K562 (cell line): Measurements from ENCODE around the gene ASCL3. TPM values are rescaled to one million over a fixed set of nuclear protein-coding genes. Genes with fewer than 3 reads are reported as not detected.
A peak's percentile ranks its signal among the peaks of the same experiment; 100 is the strongest.

Experiments
- ATAC-seq: fragments of 200-7000 bp; cut with Tn5 transposase; 3 replicates; pipeline ENCODE4 v1.9.1; 2020; ENCODE audit warnings: moderate library complexity
- BruUV-seq: library from RNA; stranded (reverse); fragments of 400-500 nt; replicated peaks from 2 replicates; lab custom pipeline; 2021; lab: Mats Ljungman, UMichigan
- CTCF ChIA-PET: fragments of 300-600 bp; formaldehyde crosslinking; extraction: SDS; loops from one replicate; lab custom pipeline; 2021; ENCODE audit warnings: low intra/inter-chr PET ratio; lab: Yijun Ruan, JAX
- POLR2A ChIA-PET: fragments of 300-600, 350-650 bp; sonication (Branson Sonifier 250); formaldehyde crosslinking; extraction: SDS; loops from one replicate; lab custom pipeline; 2021; ENCODE audit warnings: antibody characterized with exemption, inconsistent platforms; lab: Yijun Ruan, JAX
- DNase-seq, 4 experiments: peaks; one replicate each; pipeline versions ENCODE4 v3.0.0 to v3.0.0-alpha.2; 2011 to 2018; ENCODE audit warnings: low spot score in 3 of 4, mixed read lengths in 3 of 4; ENCODE audit errors: extremely low read depth in 1 of 4
- FAIRE-seq: peaks from 2 replicates; lab custom pipeline; 2011; peaks lifted over from hg19 to GRCh38; lab: Jason Lieb, UNC
- H2AFZ ChIP-seq: 2 replicates; pipeline ENCODE4 v1.6.0; 2011; ENCODE audit warnings: low read depth, low read length, control low read depth, inconsistent platforms
- H3K27ac ChIP-seq: fragments of 200-600 bp; 3 replicates; pipeline ENCODE4 v1.8.0; 2011; ENCODE audit warnings: low read depth, mild to moderate bottlenecking, control low read depth, inconsistent platforms, low read length, moderate library complexity, mixed read lengths; ENCODE audit errors: extremely low read depth
- H3K27me3 ChIP-seq, 2 experiments: fragments of 300-600 bp in 1 of 2; 2 replicates in 1 of 2; 3 replicates in 1 of 2; pipeline versions ENCODE4 v1.6.0 to v1.8.0; 2011; ENCODE audit warnings: inconsistent platforms in 2 of 2, low read length in 2 of 2, mild to moderate bottlenecking in 1 of 2, mixed read lengths in 1 of 2, moderate library complexity in 1 of 2; ENCODE audit not compliant: control insufficient read depth in 2 of 2, insufficient read depth in 2 of 2
- H3K36me3 ChIP-seq: fragments of 300-600 bp; 3 replicates; pipeline ENCODE4 v1.8.0; 2011; ENCODE audit warnings: mild to moderate bottlenecking, low read length, inconsistent platforms; ENCODE audit not compliant: control insufficient read depth, insufficient read depth
- H3K4me1 ChIP-seq, 2 experiments: fragments of 200-600 bp in 1 of 2; replicated peaks in 1 of 2; 2 replicates in 1 of 2; 3 replicates in 1 of 2; pipeline versions ENCODE4 v1.5.1 to v1.8.0; 2011; ENCODE audit warnings: inconsistent platforms in 2 of 2, low read length in 2 of 2, mild to moderate bottlenecking in 1 of 2, mixed read lengths in 1 of 2, moderate library complexity in 1 of 2; ENCODE audit not compliant: control insufficient read depth in 2 of 2, insufficient read depth in 2 of 2
- H3K4me2 ChIP-seq: 2 replicates; pipeline ENCODE4 v1.6.1; 2011; ENCODE audit warnings: low read length, control low read depth, inconsistent platforms, mixed read lengths; ENCODE audit not compliant: insufficient read depth
- H3K4me3 ChIP-seq: fragments of 200-600 bp; sonication (generic), shearing (Covaris generic); 2 replicates; pipeline ENCODE4 v1.5.1; 2016; ENCODE audit warnings: control low read depth, inconsistent platforms
- H3K79me2 ChIP-seq: fragments of 200-600 bp; 3 replicates; pipeline ENCODE4 v1.8.0; 2011; ENCODE audit warnings: low read length, inconsistent platforms; ENCODE audit not compliant: control insufficient read depth, insufficient read depth
- H3K9ac ChIP-seq, 2 experiments: 2 replicates each; pipeline versions ENCODE4 v1.6.0 to v1.6.1; 2011; ENCODE audit warnings: low read depth in 2 of 2, low read length in 2 of 2, control low read depth in 1 of 2, inconsistent platforms in 1 of 2, mild to moderate bottlenecking in 1 of 2, mixed read lengths in 1 of 2; ENCODE audit not compliant: insufficient read depth in 1 of 2
- H3K9me1 ChIP-seq: one replicate; pipeline ENCODE4 v1.6.0; 2011; ENCODE audit warnings: inconsistent platforms, mild to moderate bottlenecking, low read length, moderate library complexity; ENCODE audit not compliant: control insufficient read depth, insufficient read depth
- H3K9me3 ChIP-seq: replicated peaks from 2 replicates; pipeline ENCODE4 v1.5.1; 2011; ENCODE audit warnings: low read depth, low read length, inconsistent platforms; ENCODE audit not compliant: control insufficient read depth, insufficient read depth
- H4K20me1 ChIP-seq: replicated peaks from 2 replicates; pipeline ENCODE4 v1.6.1; 2011; ENCODE audit warnings: low read length, inconsistent platforms, mixed read lengths; ENCODE audit not compliant: control insufficient read depth, insufficient read depth
- CTCF ChIP-seq, 3 experiments: IDR thresholded peaks in 2 of 3; conservative IDR thresholded peaks in 1 of 3; 2 replicates each; pipeline ENCODE4 v1.5.1; 2011 to 2012; ENCODE audit warnings: low read length in 3 of 3, mild to moderate bottlenecking in 3 of 3, control low read depth in 2 of 3, improper control_type of control experiment in 1 of 3, inconsistent platforms in 1 of 3, low read depth in 1 of 3, mixed read lengths in 1 of 3, moderate library complexity in 1 of 3; ENCODE audit not compliant: insufficient read depth in 2 of 3
- HIVEP1 ChIP-seq: fragments of 250-450 bp; sonication (Bioruptor Pico); IDR thresholded peaks from 2 replicates; pipeline ENCODE4 v1.4.0; 2020; ENCODE audit warnings: mild to moderate bottlenecking
- NR2C2 ChIP-seq, 2 experiments: fragments of 200-800 bp in 1 of 2; sonication (Bioruptor generic) in 1 of 2; sonication (generic) in 1 of 2; formaldehyde crosslinking in 1 of 2; IDR thresholded peaks; 2 replicates each; pipeline versions ENCODE4 v1.6.1 to v1.8.0; 2016 to 2022; ENCODE audit warnings: mild to moderate bottlenecking in 1 of 2, missing compliant biosample characterization in 1 of 2, missing genetic modification characterization in 1 of 2, missing genetic modification reagents in 1 of 2
- REST ChIP-seq, 2 experiments: fragments of 450-650 bp; formaldehyde crosslinking in 1 of 2; IDR thresholded peaks; 2 replicates each; pipeline versions ENCODE4 v1.4.0 to v1.6.1; 2014 to 2020; ENCODE audit warnings: mild to moderate bottlenecking in 2 of 2, borderline replicate concordance in 1 of 2, low read depth in 1 of 2
- ZBTB33 ChIP-seq: sonication (generic); formaldehyde crosslinking; IDR thresholded peaks from 2 replicates; pipeline ENCODE4 v1.8.1; 2023; ENCODE audit warnings: mild to moderate bottlenecking, missing genetic modification reagents
- ZBTB7A ChIP-seq: IDR thresholded peaks from 2 replicates; pipeline ENCODE4 v1.6.1; 2011; ENCODE audit warnings: low read depth, mild to moderate bottlenecking, low read length, moderate library complexity, borderline replicate concordance; ENCODE audit not compliant: control insufficient read depth
- ZNF551 ChIP-seq: fragments of 250-450 bp; sonication (Bioruptor Pico); IDR thresholded peaks from 2 replicates; pipeline ENCODE4 v1.5.0; 2021; ENCODE audit warnings: mild to moderate bottlenecking, moderate library complexity
- WGBS: fragments of 100-300 bp; shearing (Covaris generic); methylation state at CpG from one replicate; pipeline ENCODE4 v1.1.6; 2016; ENCODE audit warnings: low coverage, mixed read lengths; ENCODE audit not compliant: insufficient coverage; ENCODE audit errors: missing lambda C conversion rate; 5-methylcytosine and 5-hydroxymethylcytosine counted together
- in situ Hi-C: fragments of 300-500 bp; cut with MboI; formaldehyde crosslinking; loops from 4 replicates; pipeline ENCODE4 v1.15.0; 2018; ENCODE audit warnings: inconsistent platforms, mixed read lengths
- intact Hi-C: fragments of 100-400 bp; cut with micrococcal nuclease; formaldehyde crosslinking; loops from 2 replicates; pipeline ENCODE4 v1.14.2; 2022
- polyA plus RNA-seq, 8 experiments: library from polyadenylated mRNA; depleted of rRNA in 4 of 8; stranded (reverse) in 5 of 8; unstranded in 3 of 8; fragments of >200 nt; fragmentation: Nextera tagmentation in 2 of 8; fragmentation: Illumina TruSeq in 1 of 8; extraction: Ambion mirVana in 2 of 8; extraction: Trizol in 1 of 8; gene quantifications; 2 replicates each; pipeline versions ENCODE4 v1.2.1 to v1.2.3, GENCODE V29; 2011 to 2014; ENCODE audit warnings: inconsistent platforms in 1 of 8, missing spikeins in 1 of 8
- total RNA-seq, 7 experiments: library from RNA; depleted of rRNA in 6 of 7; stranded (reverse); fragments of >200 nt in 6 of 7; fragmentation: Illumina TruSeq in 2 of 7; extraction: Trizol in 2 of 7; gene quantifications; 2 replicates each; pipeline versions ENCODE4 v1.2.1 to v1.2.3, GENCODE V29; 2011 to 2021; ENCODE audit warnings: low replicate concordance in 1 of 7

The ASCL3 gene
- total and polyA plus RNA-seq, 9 of the 15 experiments (the other 6 are each of a cell fraction or from before 2014, with no cell fraction given): not detected

- H3K4me3 ChIP-seq: no peak overlapping the region
- H3K9me1 ChIP-seq: no peaks in the 10 kb centered on the region
- peak; percentile 60 to 81 (median 67) for DNase-seq
- ChIA-PET CTCF (interaction anchor here (0.7 to 1.4 kb wide), 4 partner anchors 46 to 973 kb away, joined by 3 to 5 read pairs (median 4); no protein-coding TSS in a partner anchor), POLR2A (interaction anchor here (1.0 to 1.5 kb wide), 3 partner anchors 17 to 269 kb away, joined by 3 to 4 read pairs (median 4); partner anchors contain the start of gene ASCL3)
- intact Hi-C loops (loop anchor here (1.0 to 10.0 kb wide), 7 partner anchors 43 to 385 kb away; partner anchors contain the start of gene NRIP3), in situ Hi-C loops (no loop called here)
- H4K20me1 ChIP-seq: no peaks in the 10 kb centered on the region
- H3K27me3 ChIP-seq: no peaks in the 10 kb centered on the region
- H3K79me2 ChIP-seq: peaks cover 48% of the 10 kb centered on the region
- 24% methylated on average over 2 of the region's 2 CpGs for WGBS
- no TSS peak for BruUV-seq
- no peak overlapping the region for H3K9ac ChIP-seq
- H3K4me2 ChIP-seq: no peak overlapping the region
- H3K9me3 ChIP-seq: no peaks in the 10 kb centered on the region
- peaks cover 23% of the 10 kb centered on the region; the same call in 2 of the 3 replicates for H3K36me3 ChIP-seq
- FAIRE-seq: peak; percentile 94
- H2AFZ ChIP-seq: no peak overlapping the region
- H3K27ac ChIP-seq: no peak overlapping the region
- peak; percentile 60 for ATAC-seq
- peaks cover 10 to 11% of the 10 kb centered on the region in 2 experiments; a peak in 4 of 5 replicates for H3K4me1 ChIP-seq
- TF ChIP-seq HIVEP1 (CRISPR knock-in tag): no peak
- no peak for TF ChIP-seq NR2C2 (CRISPR knock-in tag; IDR thresholded peaks at IDR 0.05)
- TF ChIP-seq NR2C2 (tag; IDR thresholded peaks at IDR 0.05): 0 out of 2 replicates have a peak, but pooled peaks have one; percentile 13
- peak; percentile 58 to 88 (median 76) for TF ChIP-seq CTCF (IDR thresholded peaks at IDR 0.05 in 2 of 3, conservative IDR thresholded peaks at IDR 0.05 in 1 of 3; ENCODE audit: insufficient read depth in 2 of 3, low read depth in 1 of 3, low read length in 3 of 3)
- peak; percentile 67; the same call in 1 of the 2 replicates for TF ChIP-seq REST (IDR thresholded peaks at IDR 0.05; ENCODE audit: borderline replicate concordance)
- TF ChIP-seq REST (CRISPR knock-in tag; IDR thresholded peaks at IDR 0.05; ENCODE audit: low read depth): no peak
- TF ChIP-seq ZNF551: no peak
- no peak for TF ChIP-seq ZBTB7A
- TF ChIP-seq ZBTB33: no peak
Observed at GRCh38 chr11:8959546-8960166, 16.8 kb upstream of the ASCL3 start.
